ENCODE measurements around the gene CFB. TPM values are rescaled to one million over a fixed set of nuclear protein-coding genes. Genes with fewer than 3 reads are reported as not detected.
"Not testable (repeated sequence)": the region's sequence is repeated elsewhere in the genome, so short reads cannot be mapped to it uniquely, and the experiment has no call there.

Gene CFB
- total and polyA plus RNA-seq, 4 donors: 26.4 to 141 (median 73.6) TPM

DNA sequence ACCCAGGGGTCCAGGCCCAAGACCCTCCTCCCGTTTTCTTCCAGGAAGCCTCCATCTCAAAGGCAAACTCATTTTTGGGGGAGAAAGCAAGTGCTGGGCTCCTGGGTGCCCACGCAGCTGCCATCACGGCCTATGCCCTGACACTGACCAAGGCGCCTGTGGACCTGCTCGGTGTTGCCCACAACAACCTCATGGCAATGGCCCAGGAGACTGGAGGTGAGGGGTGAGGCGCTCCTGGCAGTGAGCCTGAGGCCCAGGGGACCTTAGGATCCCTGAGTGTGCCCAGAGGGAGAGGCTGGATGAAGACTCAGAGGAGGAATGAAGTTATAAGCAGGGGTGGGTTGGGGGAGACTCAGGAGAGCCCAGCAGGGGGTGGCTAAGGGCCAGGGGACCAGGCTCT is 50.5 kb downstream of the CFB start:
- intact Hi-C loops (cut with DNase I); H3K4me3 ChIP-seq (ENCODE audit: low read length in 2 of 2); ATAC-seq (ENCODE audit: low FRiP score); H3K36me3 ChIP-seq (ENCODE audit: control insufficient read depth in 1 of 2, insufficient read depth in 2 of 2, low read length in 1 of 2); H3K27ac ChIP-seq (ENCODE audit: low read depth in 1 of 2, low read length in 2 of 2); H3K27me3 ChIP-seq (ENCODE audit: control insufficient read depth in 1 of 2, insufficient read depth in 2 of 2, low read length in 1 of 2); H3K4me1 ChIP-seq (ENCODE audit: control insufficient read depth in 1 of 2, insufficient read depth in 2 of 2, low read length in 2 of 2); H3K9me3 ChIP-seq (ENCODE audit: control insufficient read depth, low read length): not testable (repeated sequence)
- peak in 1 of 2 donors; percentile 35 for DNase-seq
- WGBS, 2 donors: 88 to 91% methylated on average over 6 of the region's 6 CpGs

Small RNA genes within 50 kb of the gene (microRNA-seq; reads per million reads assigned to microRNA genes)
- 0 to 0.60 reads per million in 2 donors for gene MIR1236

Other genes with a start within 250 kb of the CFB start
Only the 30 nearest of the 37 such genes appear.
- gene LY6G6C, start 224.3 kb upstream of the CFB start, total RNA-seq: not detected
- gene LY6G6C, start 224.3 kb upstream of the CFB start, polyA plus RNA-seq: not detected
- under 1 TPM; 0.84 to 0.96 TPM for gene MPIG6B, start 222.7 kb upstream of the CFB start, total RNA-seq
- not detected for gene MPIG6B, start 222.7 kb upstream of the CFB start, polyA plus RNA-seq
- 100 to 1,000 TPM; 122 to 133 TPM for gene DDAH2, start 216.8 kb upstream of the CFB start, total RNA-seq
- gene DDAH2, start 216.8 kb upstream of the CFB start, polyA plus RNA-seq: 100 to 1,000 TPM; 118 to 189 TPM
- gene CLIC1, start 209.6 kb upstream of the CFB start, total RNA-seq: 100 to 1,000 TPM; 303 to 322 TPM
- gene CLIC1, start 209.6 kb upstream of the CFB start, polyA plus RNA-seq: 100 to 1,000 TPM; 331 to 368 TPM
- gene MSH5, start 206.1 kb upstream of the CFB start, total RNA-seq: 10 to 100 TPM in 1 of 2 donors, 1 to 10 TPM in 1; 5.9 to 15.1 TPM
- gene MSH5, start 206.1 kb upstream of the CFB start, polyA plus RNA-seq: 1 to 10 TPM in 1 of 2 donors, not detected in 1; 7.0 TPM
- gene SAPCD1, start 183.4 kb upstream of the CFB start, total RNA-seq: 1 to 10 TPM in 1 of 2 donors, under 1 TPM in 1; 0.68 to 2.9 TPM
- gene SAPCD1, start 183.4 kb upstream of the CFB start, polyA plus RNA-seq: 1 to 10 TPM in 1 of 2 donors, not detected in 1; 3.2 TPM
- 1 to 10 TPM in 1 of 2 donors, under 1 TPM in 1; 0.58 to 1.3 TPM for gene VWA7, start 168.8 kb upstream of the CFB start, total RNA-seq
- gene VWA7, start 168.8 kb upstream of the CFB start, polyA plus RNA-seq: under 1 TPM in 1 of 2 donors, not detected in 1; 0.23 TPM
- 10 to 100 TPM; 44.4 to 49.6 TPM for gene VARS1, start 150.3 kb upstream of the CFB start, total RNA-seq
- gene VARS1, start 150.3 kb upstream of the CFB start, polyA plus RNA-seq: 10 to 100 TPM in 1 of 2 donors, 1 to 10 TPM in 1; 9.8 to 26.4 TPM
- 10 to 100 TPM; 32.4 to 33.4 TPM for gene LSM2, start 139.1 kb upstream of the CFB start, total RNA-seq
- 10 to 100 TPM; 41.7 to 42.2 TPM for gene LSM2, start 139.1 kb upstream of the CFB start, polyA plus RNA-seq
- 1 to 10 TPM; 1.9 TPM for gene HSPA1L, start 130.8 kb upstream of the CFB start, total RNA-seq
- gene HSPA1L, start 130.8 kb upstream of the CFB start, polyA plus RNA-seq: 1 to 10 TPM; 1.3 to 2.1 TPM
- gene HSPA1A, start 130.6 kb upstream of the CFB start, total RNA-seq: 100 to 1,000 TPM; 194 to 454 TPM
- gene HSPA1A, start 130.6 kb upstream of the CFB start, polyA plus RNA-seq: 10 to 100 TPM; 55.1 to 98.7 TPM
- 100 to 1,000 TPM; 155 to 332 TPM for gene HSPA1B, start 118.4 kb upstream of the CFB start, total RNA-seq
- 10 to 100 TPM; 23.2 to 61.1 TPM for gene HSPA1B, start 118.4 kb upstream of the CFB start, polyA plus RNA-seq
- 10 to 100 TPM; 23.9 to 24.6 TPM for gene NEU1, start 83.3 kb upstream of the CFB start, total RNA-seq
- gene NEU1, start 83.3 kb upstream of the CFB start, polyA plus RNA-seq: 10 to 100 TPM; 20.3 to 23.7 TPM
- gene SLC44A4, start 67.1 kb upstream of the CFB start, total RNA-seq: 1 to 10 TPM in 1 of 2 donors, under 1 TPM in 1; 0.60 to 1.5 TPM
- gene SLC44A4, start 67.1 kb upstream of the CFB start, polyA plus RNA-seq: 10 to 100 TPM in 1 of 2 donors, under 1 TPM in 1; 0.31 to 12.0 TPM
- gene EHMT2, start 48.4 kb upstream of the CFB start, total RNA-seq: 10 to 100 TPM; 23.6 to 40.4 TPM
- gene EHMT2, start 48.4 kb upstream of the CFB start, polyA plus RNA-seq: 10 to 100 TPM; 16.7 to 56.8 TPM
- 1 to 10 TPM; 1.8 to 4.9 TPM for gene ZBTB12, start 44.0 kb upstream of the CFB start, total RNA-seq
- 1 to 10 TPM; 1.2 to 3.4 TPM for gene ZBTB12, start 44.0 kb upstream of the CFB start, polyA plus RNA-seq
- 10 to 100 TPM; 20.8 to 46.6 TPM for gene C2, start 18.4 kb upstream of the CFB start, total RNA-seq
- gene C2, start 18.4 kb upstream of the CFB start, polyA plus RNA-seq: 10 to 100 TPM in 1 of 2 donors, 1 to 10 TPM in 1; 5.6 to 16.7 TPM
- gene NELFE, start 12.9 kb downstream of the CFB start, total RNA-seq: 10 to 100 TPM; 42.2 to 55.5 TPM
- gene NELFE, start 12.9 kb downstream of the CFB start, polyA plus RNA-seq: 10 to 100 TPM; 61.9 to 71.5 TPM
- 10 to 100 TPM; 53.8 to 90.3 TPM for gene SKIC2, start 13.1 kb downstream of the CFB start, total RNA-seq
- 100 to 1,000 TPM in 1 of 2 donors, 10 to 100 TPM in 1; 26.7 to 188 TPM for gene SKIC2, start 13.1 kb downstream of the CFB start, polyA plus RNA-seq
- gene DXO, start 26.0 kb downstream of the CFB start, total RNA-seq: 10 to 100 TPM; 20.2 to 20.5 TPM
- gene DXO, start 26.0 kb downstream of the CFB start, polyA plus RNA-seq: 10 to 100 TPM in 1 of 2 donors, 1 to 10 TPM in 1; 5.1 to 41.7 TPM
- 100 to 1,000 TPM; 146 to 258 TPM for gene C4A, start 36.0 kb downstream of the CFB start, total RNA-seq
- gene C4A, start 36.0 kb downstream of the CFB start, polyA plus RNA-seq: 10 to 100 TPM in 1 of 2 donors, 1 to 10 TPM in 1; 7.4 to 43.6 TPM
- gene C4B, start 68.7 kb downstream of the CFB start, total RNA-seq: 100 to 1,000 TPM; 149 to 225 TPM
- 10 to 100 TPM; 10.8 to 49.3 TPM for gene C4B, start 68.7 kb downstream of the CFB start, polyA plus RNA-seq
- 1 to 10 TPM; 2.2 to 2.3 TPM for gene CYP21A2, start 92.3 kb downstream of the CFB start, total RNA-seq
- 1 to 10 TPM in 1 of 2 donors, not detected in 1; 3.6 TPM for gene CYP21A2, start 92.3 kb downstream of the CFB start, polyA plus RNA-seq
- gene TNXB, start 163.2 kb downstream of the CFB start, total RNA-seq: 100 to 1,000 TPM; 146 to 441 TPM
- gene TNXB, start 163.2 kb downstream of the CFB start, polyA plus RNA-seq: 10 to 100 TPM; 11.1 to 86.1 TPM
- 10 to 100 TPM; 56.2 to 90.9 TPM for gene ATF6B, start 182.2 kb downstream of the CFB start, total RNA-seq
- gene ATF6B, start 182.2 kb downstream of the CFB start, polyA plus RNA-seq: 10 to 100 TPM; 12.9 to 93.1 TPM
- gene FKBPL, start 184.2 kb downstream of the CFB start, total RNA-seq: 1 to 10 TPM; 1.9 to 4.7 TPM
- 1 to 10 TPM; 3.4 to 4.8 TPM for gene FKBPL, start 184.2 kb downstream of the CFB start, polyA plus RNA-seq
- gene PRRT1, start 205.8 kb downstream of the CFB start, total RNA-seq: 1 to 10 TPM; 3.6 to 7.0 TPM
- gene PRRT1, start 205.8 kb downstream of the CFB start, polyA plus RNA-seq: 10 to 100 TPM in 1 of 2 donors, 1 to 10 TPM in 1; 4.6 to 12.5 TPM
- 10 to 100 TPM; 26.0 to 37.6 TPM for gene PPT2, start 208.0 kb downstream of the CFB start, total RNA-seq
- gene PPT2, start 208.0 kb downstream of the CFB start, polyA plus RNA-seq: 10 to 100 TPM in 1 of 2 donors, 1 to 10 TPM in 1; 4.3 to 29.7 TPM
- 10 to 100 TPM; 20.7 to 38.8 TPM for gene EGFL8, start 218.5 kb downstream of the CFB start, total RNA-seq
- 100 to 1,000 TPM in 1 of 2 donors, 1 to 10 TPM in 1; 3.9 to 138 TPM for gene EGFL8, start 218.5 kb downstream of the CFB start, polyA plus RNA-seq
- 10 to 100 TPM; 36.2 to 41.7 TPM for gene AGPAT1, start 230.0 kb downstream of the CFB start, total RNA-seq
- gene AGPAT1, start 230.0 kb downstream of the CFB start, polyA plus RNA-seq: 10 to 100 TPM; 42.9 to 54.8 TPM

Measured in aorta (tissue), 5 donors.